GM23338 (cell line): ENCODE measurements around the gene CPNE5. TPM values are rescaled to one million over a fixed set of nuclear protein-coding genes. Genes with fewer than 3 reads are reported as not detected.

ENCODE experiments used
- ATAC-seq: fragments of 200-7000 bp; cut with Tn5 transposase; 3 replicates; pipeline ENCODE4 v1.9.1; 2020
- DNase-seq: peaks from one replicate; pipeline ENCODE4 v3.0.0-alpha.2; 2015; ENCODE audit warnings: low spot score
- H2AFZ ChIP-seq: fragments of 200-600 bp; sonication (generic); 2 replicates; pipeline ENCODE4 v1.8.0; 2016; ENCODE audit warnings: antibody characterized with exemption, mild to moderate bottlenecking, moderate library complexity
- H3F3A ChIP-seq: fragments of 200-600 bp; sonication (generic); replicated peaks from 2 replicates; pipeline ENCODE4 v1.8.0; 2017; ENCODE audit warnings: antibody characterized with exemption, mixed run types, low read depth
- H3K27ac ChIP-seq: fragments of 200-600 bp; sonication (generic); 2 replicates; pipeline ENCODE4 v1.6.1; 2016; ENCODE audit warnings: low read depth
- H3K27me3 ChIP-seq: fragments of 200-600 bp; sonication (generic); 2 replicates; pipeline ENCODE4 v1.8.0; 2016; ENCODE audit warnings: mild to moderate bottlenecking, mixed run types, moderate library complexity; ENCODE audit not compliant: insufficient read depth
- H3K36me3 ChIP-seq: fragments of 200-600 bp; sonication (generic); 2 replicates; pipeline ENCODE4 v1.8.0; 2016; ENCODE audit warnings: mild to moderate bottlenecking; ENCODE audit not compliant: insufficient read depth
- H3K4me1 ChIP-seq: fragments of 200-600 bp; sonication (generic); 2 replicates; pipeline ENCODE4 v1.8.0; 2016; ENCODE audit warnings: mild to moderate bottlenecking, moderate library complexity; ENCODE audit not compliant: insufficient read depth
- H3K4me2 ChIP-seq: fragments of 200-600 bp; sonication (generic); 2 replicates; pipeline ENCODE4 v1.7.1; 2017; ENCODE audit warnings: mixed run types
- H3K4me3 ChIP-seq: fragments of 200-600 bp; sonication (generic); 2 replicates; pipeline ENCODE4 v1.6.1; 2016; ENCODE audit warnings: mixed run types
- H3K79me2 ChIP-seq: fragments of 200-600 bp; sonication (generic); replicated peaks from 2 replicates; pipeline ENCODE4 v1.8.0; 2017; ENCODE audit warnings: mild to moderate bottlenecking; ENCODE audit not compliant: insufficient read depth
- H3K9me2 ChIP-seq: fragments of 200-600 bp; sonication (generic); 2 replicates; pipeline ENCODE4 v1.8.0; 2017; ENCODE audit not compliant: insufficient read depth
- H4K20me1 ChIP-seq: fragments of 200-600 bp; sonication (generic); replicated peaks from 2 replicates; pipeline ENCODE4 v1.8.0; 2017; ENCODE audit warnings: mild to moderate bottlenecking; ENCODE audit not compliant: insufficient read depth
- H3K27ac Mint-ChIP-seq: 2 replicates; pipeline ENCODE4 v1.8.0; 2020; ENCODE audit warnings: inconsistent platforms, mild to moderate bottlenecking, moderate library complexity, mixed read lengths
- H3K27me3 Mint-ChIP-seq: 3 replicates; pipeline ENCODE4 v1.8.0; 2022; ENCODE audit warnings: low read depth, mild to moderate bottlenecking, moderate library complexity, mixed read lengths, inconsistent platforms; ENCODE audit not compliant: insufficient read depth, poor library complexity
- H3K36me3 Mint-ChIP-seq: 3 replicates; pipeline ENCODE4 v1.8.0; 2021; ENCODE audit warnings: low read depth, mild to moderate bottlenecking, inconsistent platforms, moderate library complexity, mixed read lengths
- H3K4me1 Mint-ChIP-seq: 3 replicates; pipeline ENCODE4 v1.8.0; 2020; ENCODE audit warnings: mild to moderate bottlenecking, inconsistent platforms, mixed read lengths
- H3K4me3 Mint-ChIP-seq: 3 replicates; pipeline ENCODE4 v1.8.0; 2021; ENCODE audit warnings: moderate library complexity, mild to moderate bottlenecking, inconsistent platforms, mixed read lengths
- H3K9me3 Mint-ChIP-seq: 3 replicates; pipeline ENCODE4 v1.8.0; 2020; ENCODE audit warnings: moderate library complexity, mild to moderate bottlenecking, inconsistent platforms, mixed read lengths
- CREB1 ChIP-seq: fragments of 250-450 bp; sonication (Bioruptor Pico); IDR thresholded peaks from 2 replicates; pipeline ENCODE4 v1.5.0; 2020; ENCODE audit warnings: low read depth, mild to moderate bottlenecking, moderate library complexity
- CTCF ChIP-seq, 2 experiments: fragments of 200-600 bp in 1 of 2; sonication (generic) in 1 of 2; conservative IDR thresholded peaks; 2 replicates each; pipeline versions ENCODE4 v1.5.1 to v1.6.1; 2016 to 2017; ENCODE audit warnings: antibody characterized with exemption in 2 of 2, low read depth in 2 of 2, mild to moderate bottlenecking in 2 of 2, moderate library complexity in 1 of 2
- ETS1 ChIP-seq: IDR thresholded peaks from 2 replicates; pipeline ENCODE4 v1.6.1; 2016; ENCODE audit warnings: antibody characterized with exemption
- EZH2 ChIP-seq: fragments of 200-600 bp; sonication (generic); IDR thresholded peaks from one replicate; pipeline ENCODE4 v1.8.0; 2017; ENCODE audit warnings: antibody characterized with exemption, mild to moderate bottlenecking, low read depth; ENCODE audit not compliant: unreplicated experiment
- EZH2phosphoT487 ChIP-seq: fragments of 200-600 bp; sonication (generic); IDR thresholded peaks from one replicate; pipeline ENCODE4 v1.8.1; 2018; ENCODE audit warnings: antibody characterized with exemption; ENCODE audit not compliant: unreplicated experiment
- JUNB ChIP-seq: IDR thresholded peaks from one replicate; pipeline ENCODE4 v1.6.1; 2016; ENCODE audit warnings: antibody characterized with exemption; ENCODE audit not compliant: unreplicated experiment
- NANOG ChIP-seq: IDR thresholded peaks from 2 replicates; pipeline ENCODE4 v1.6.1; 2016; ENCODE audit warnings: antibody characterized with exemption, borderline replicate concordance
- POLR2AphosphoS5 ChIP-seq: IDR thresholded peaks from 2 replicates; pipeline ENCODE4 v1.6.1; 2016; ENCODE audit warnings: antibody characterized with exemption, low read depth
- ZNF114 ChIP-seq: fragments of 250-450 bp; sonication (Bioruptor Pico); IDR thresholded peaks from 2 replicates; pipeline ENCODE4 v1.5.0; 2020; ENCODE audit warnings: mild to moderate bottlenecking, moderate library complexity
- ZNF331 ChIP-seq: fragments of 250-450 bp; sonication (Bioruptor Pico); IDR thresholded peaks from 2 replicates; pipeline ENCODE4 v1.5.0; 2020; ENCODE audit warnings: low read depth, mild to moderate bottlenecking, moderate library complexity
- polyA plus RNA-seq: library from polyadenylated mRNA; unstranded; fragments of >200 nt; fragmentation: Nextera tagmentation; extraction: Ambion mirVana; gene quantifications from 2 replicates; pipeline ENCODE4 v1.2.1, GENCODE V29; 2016
- total RNA-seq: library from RNA; depleted of rRNA; stranded (reverse); fragments of >200 nt; shearing (Covaris generic); gene quantifications from 2 replicates; pipeline ENCODE4 v1.2.3, GENCODE V29; 2014
- TF ChIP-seq, protein P1 (sequence below): fragments of 250-450 bp; sonication (Bioruptor Pico); IDR thresholded peaks from 2 replicates; pipeline ENCODE4 v1.5.0; 2020; ENCODE audit warnings: mild to moderate bottlenecking, moderate library complexity

The CPNE5 gene
- total and polyA plus RNA-seq, 2 experiments from 2014 or later: 0.14 to 0.42 TPM

DNA sequence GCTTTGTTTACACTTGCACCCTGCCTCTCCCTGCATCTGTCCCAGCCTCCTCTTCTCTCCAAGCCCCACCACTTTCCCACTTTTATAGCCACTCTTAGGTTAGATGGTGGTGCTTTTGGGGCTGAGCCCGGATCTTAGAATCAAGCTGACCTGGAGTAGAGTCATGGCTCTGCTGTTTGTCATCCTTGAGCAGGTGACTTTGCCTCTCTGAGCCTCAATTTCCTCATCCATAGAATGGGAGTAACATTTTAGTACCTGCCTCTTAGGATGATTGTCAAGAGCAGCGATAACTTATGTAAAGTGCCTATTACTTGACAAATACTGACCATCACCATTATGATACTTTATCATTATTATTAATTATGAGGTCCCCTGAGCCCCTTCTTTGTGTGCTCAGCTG, 48.2 kb downstream of the CPNE5 start:
- peaks cover 56% of the 10 kb centered on the region for H3K4me1 Mint-ChIP-seq

More for the DNA sequence above, 48.2 kb downstream of the CPNE5 start:
- Mint-ChIP-seq H3K4me3 (no peak overlapping the region), H3K27ac (no peak overlapping the region), H3K36me3 (no peaks in the 10 kb centered on the region), H3K27me3 (peaks cover 15% of the 10 kb centered on the region), H3K9me3 (no peaks in the 10 kb centered on the region)
- Histone ChIP-seq H3K36me3 (no peaks in the 10 kb centered on the region), H3K9me2 (no peaks in the 10 kb centered on the region), H3K79me2 (no peaks in the 10 kb centered on the region), H3K4me1 (peaks cover 34% of the 10 kb centered on the region), H3K4me3 (no peak overlapping the region), H3K27ac (no peak overlapping the region), H2AFZ (no peak overlapping the region), H3F3A (no peaks in the 10 kb centered on the region), H4K20me1 (no peaks in the 10 kb centered on the region), H3K27me3 (no peaks in the 10 kb centered on the region), H3K4me2 (no peak overlapping the region)
- ATAC-seq (no peak), DNase-seq (no peak)
- no peak for TF ChIP-seq CREB1 (CRISPR knock-in tag)
- no peak for TF ChIP-seq JUNB
- TF ChIP-seq EZH2: no peak
- TF ChIP-seq ZNF331 (CRISPR knock-in tag): no peak
- TF ChIP-seq CTCF (conservative IDR thresholded peaks at IDR 0.05; ENCODE audit: low read depth in 2 of 2): no peak
- TF ChIP-seq, protein P1, sequence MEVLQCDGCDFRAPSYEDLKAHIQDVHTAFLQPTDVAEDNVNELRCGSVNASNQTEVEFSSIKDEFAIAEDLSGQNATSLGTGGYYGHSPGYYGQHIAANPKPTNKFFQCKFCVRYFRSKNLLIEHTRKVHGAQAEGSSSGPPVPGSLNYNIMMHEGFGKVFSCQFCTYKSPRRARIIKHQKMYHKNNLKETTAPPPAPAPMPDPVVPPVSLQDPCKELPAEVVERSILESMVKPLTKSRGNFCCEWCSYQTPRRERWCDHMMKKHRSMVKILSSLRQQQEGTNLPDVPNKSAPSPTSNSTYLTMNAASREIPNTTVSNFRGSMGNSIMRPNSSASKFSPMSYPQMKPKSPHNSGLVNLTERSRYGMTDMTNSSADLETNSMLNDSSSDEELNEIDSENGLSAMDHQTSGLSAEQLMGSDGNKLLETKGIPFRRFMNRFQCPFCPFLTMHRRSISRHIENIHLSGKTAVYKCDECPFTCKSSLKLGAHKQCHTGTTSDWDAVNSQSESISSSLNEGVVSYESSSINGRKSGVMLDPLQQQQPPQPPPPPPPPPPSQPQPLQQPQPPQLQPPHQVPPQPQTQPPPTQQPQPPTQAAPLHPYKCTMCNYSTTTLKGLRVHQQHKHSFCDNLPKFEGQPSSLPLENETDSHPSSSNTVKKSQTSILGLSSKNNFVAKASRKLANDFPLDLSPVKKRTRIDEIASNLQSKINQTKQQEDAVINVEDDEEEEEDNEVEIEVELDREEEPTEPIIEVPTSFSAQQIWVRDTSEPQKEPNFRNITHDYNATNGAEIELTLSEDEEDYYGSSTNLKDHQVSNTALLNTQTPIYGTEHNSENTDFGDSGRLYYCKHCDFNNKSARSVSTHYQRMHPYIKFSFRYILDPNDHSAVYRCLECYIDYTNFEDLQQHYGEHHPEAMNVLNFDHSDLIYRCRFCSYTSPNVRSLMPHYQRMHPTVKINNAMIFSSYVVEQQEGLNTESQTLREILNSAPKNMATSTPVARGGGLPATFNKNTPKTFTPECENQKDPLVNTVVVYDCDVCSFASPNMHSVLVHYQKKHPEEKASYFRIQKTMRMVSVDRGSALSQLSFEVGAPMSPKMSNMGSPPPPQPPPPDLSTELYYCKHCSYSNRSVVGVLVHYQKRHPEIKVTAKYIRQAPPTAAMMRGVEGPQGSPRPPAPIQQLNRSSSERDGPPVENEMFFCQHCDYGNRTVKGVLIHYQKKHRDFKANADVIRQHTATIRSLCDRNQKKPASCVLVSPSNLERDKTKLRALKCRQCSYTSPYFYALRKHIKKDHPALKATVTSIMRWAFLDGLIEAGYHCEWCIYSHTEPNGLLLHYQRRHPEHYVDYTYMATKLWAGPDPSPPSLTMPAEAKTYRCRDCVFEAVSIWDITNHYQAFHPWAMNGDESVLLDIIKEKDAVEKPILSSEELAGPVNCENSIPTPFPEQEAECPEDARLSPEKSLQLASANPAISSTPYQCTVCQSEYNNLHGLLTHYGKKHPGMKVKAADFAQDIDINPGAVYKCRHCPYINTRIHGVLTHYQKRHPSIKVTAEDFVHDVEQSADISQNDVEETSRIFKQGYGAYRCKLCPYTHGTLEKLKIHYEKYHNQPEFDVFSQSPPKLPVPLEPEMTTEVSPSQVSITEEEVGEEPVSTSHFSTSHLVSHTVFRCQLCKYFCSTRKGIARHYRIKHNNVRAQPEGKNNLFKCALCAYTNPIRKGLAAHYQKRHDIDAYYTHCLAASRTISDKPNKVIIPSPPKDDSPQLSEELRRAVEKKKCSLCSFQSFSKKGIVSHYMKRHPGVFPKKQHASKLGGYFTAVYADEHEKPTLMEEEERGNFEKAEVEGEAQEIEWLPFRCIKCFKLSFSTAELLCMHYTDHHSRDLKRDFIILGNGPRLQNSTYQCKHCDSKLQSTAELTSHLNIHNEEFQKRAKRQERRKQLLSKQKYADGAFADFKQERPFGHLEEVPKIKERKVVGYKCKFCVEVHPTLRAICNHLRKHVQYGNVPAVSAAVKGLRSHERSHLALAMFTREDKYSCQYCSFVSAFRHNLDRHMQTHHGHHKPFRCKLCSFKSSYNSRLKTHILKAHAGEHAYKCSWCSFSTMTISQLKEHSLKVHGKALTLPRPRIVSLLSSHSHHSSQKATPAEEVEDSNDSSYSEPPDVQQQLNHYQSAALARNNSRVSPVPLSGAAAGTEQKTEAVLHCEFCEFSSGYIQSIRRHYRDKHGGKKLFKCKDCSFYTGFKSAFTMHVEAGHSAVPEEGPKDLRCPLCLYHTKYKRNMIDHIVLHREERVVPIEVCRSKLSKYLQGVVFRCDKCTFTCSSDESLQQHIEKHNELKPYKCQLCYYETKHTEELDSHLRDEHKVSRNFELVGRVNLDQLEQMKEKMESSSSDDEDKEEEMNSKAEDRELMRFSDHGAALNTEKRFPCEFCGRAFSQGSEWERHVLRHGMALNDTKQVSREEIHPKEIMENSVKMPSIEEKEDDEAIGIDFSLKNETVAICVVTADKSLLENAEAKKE (CRISPR knock-in tag): no peak
- TF ChIP-seq NANOG: no peak
- TF ChIP-seq ZNF114: no peak
- no peak for TF ChIP-seq EZH2phosphoT487
- no peak for TF ChIP-seq POLR2AphosphoS5
- no peak for TF ChIP-seq ETS1
